Activated CD8-positive, alpha-beta memory T cell treated with anti-CD3 and anti-CD28 coated beads for 1 hour (primary cell): ENCODE data around the gene PRELP.

Experiments
- DNase-seq, 2 donors: peaks; one replicate each; pipeline ENCODE4 v3.0.0-alpha.2; 2020; ENCODE audit warnings: low read depth in 1 of 2; ENCODE audit errors: extremely low read depth in 1 of 2

The PRELP gene

GRCh38 chr1:203521074-203521794 lies 45.6 kb downstream of the PRELP start:
- no peak for DNase-seq

DNA sequence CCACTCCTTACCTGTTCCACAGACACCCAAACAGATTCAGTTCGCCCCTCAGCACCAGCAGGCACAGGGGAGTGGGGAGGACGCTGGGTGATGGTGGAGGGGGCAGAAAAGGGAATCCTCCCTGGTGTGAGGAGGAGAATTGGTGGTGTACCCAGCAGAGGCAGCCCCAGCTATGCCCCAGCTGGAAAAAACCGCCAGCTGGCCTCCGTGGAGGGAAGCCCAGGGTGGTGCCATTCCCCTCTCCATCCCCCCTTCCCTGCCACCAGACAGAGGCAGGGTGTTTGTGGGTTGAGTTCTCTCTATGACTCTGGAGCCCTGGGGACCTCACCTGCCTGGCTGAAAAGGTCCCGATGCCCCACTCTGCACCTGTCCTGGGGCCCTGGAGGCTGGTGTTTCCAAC lies 46.2 kb downstream of the PRELP start:
- DNase-seq: no peak

DNA sequence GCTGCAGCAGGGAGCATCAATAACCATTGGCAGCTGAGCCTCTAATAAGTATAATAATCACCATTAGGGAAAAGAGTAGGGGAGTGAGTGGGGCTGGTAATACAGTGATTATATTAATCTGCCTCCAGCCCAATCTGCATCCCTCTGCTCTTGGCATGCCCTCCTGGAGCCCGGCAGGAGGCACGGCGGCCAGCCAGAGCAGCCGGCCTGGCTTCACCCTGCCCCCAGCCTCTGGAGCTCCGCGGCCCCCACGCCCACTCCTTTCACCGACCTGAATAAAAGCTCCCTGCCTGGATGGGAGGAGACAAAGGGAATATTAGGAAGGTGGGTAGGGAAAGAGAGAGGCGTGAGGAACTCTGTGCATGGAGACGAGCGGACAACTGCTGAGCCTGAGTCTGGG lies 46.6 kb downstream of the PRELP start:
- DNase-seq: no peak

- DNase-seq: no peak
Observed at GRCh38 chr1:203523667-203524066, 48.1 kb downstream of the PRELP start.

DNA sequence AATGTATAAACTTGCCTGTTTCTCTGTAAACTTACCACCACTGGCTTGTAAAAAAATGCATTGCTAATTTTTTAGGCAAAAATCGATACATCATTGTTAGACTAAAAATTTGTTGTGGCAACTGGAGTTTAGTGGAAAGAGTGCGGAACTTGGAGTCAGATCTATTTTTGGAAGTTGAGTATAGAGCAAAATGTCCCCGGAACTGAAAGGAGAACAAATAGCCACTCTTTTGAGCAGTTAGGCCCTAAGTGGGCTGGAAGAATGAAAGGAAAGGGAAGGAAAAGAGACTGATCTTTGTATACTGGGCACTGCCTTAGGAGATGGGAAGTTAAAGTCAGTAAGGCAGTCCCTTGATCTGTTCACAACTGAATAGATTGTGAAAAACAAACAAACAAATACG lies 48.5 kb downstream of the PRELP start:
- no peak for DNase-seq

- DNase-seq: no peak
Observed at GRCh38 chr1:203524824-203525223, 49.2 kb downstream of the PRELP start.

DNA sequence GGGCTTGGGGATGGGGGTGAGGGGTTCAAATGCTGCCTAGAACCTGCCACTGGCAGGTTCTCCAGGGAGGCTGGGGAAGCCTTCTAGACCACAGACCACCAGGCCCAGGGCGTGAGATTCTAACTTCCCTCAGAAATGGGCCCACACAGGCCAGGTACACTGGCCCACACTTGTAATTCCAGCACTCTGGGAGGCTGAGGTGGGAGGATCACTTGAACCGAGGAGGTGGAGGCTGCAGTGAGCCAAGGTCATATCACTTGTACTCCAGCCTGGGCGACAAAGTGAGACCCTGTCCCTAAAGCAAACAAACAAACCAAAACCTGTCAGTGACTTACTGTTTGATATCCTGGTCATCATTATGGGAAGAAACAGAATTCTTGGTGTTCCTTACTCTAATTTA lies 50.1 kb downstream of the PRELP start:
- DNase-seq: no peak

DNA sequence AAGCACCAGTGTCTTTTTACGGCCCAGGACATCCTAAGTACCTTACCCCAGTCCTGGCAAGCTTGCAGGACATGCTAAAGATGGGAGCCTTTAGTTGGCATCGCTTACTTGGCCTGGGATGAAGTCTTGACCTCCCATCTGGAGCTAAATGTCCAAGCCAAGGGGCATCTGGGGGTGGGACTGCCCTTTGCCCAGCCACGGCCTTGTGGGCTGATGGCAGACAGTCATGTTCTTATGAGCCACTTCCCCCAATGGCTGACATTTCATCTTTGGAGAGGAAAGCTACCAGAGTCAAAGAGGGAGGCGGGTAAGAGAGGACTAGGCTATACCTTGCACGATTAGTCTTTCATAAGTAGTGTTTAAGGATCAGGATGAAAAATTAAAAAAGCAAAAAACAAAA lies 50.5 kb downstream of the PRELP start:
- no peak for DNase-seq

DNA sequence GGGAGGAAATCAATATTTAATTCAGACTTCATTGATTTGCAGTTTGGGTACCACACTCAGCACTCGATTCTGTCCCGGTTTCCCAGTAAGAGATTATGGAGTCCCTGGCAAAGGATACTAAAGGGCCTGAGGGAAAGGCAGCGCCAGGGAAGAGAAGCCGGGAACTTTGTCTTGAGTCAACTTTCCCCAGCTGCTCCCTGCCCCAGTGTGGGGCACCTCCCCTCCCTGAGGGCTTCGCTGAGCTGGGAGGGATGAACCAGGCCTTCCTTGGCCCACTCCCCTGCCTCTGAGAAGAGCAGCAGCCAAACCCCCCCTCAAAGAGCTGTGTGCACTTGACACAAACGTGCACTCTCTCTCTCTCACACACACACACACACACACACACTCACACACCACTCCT lies 51.0 kb downstream of the PRELP start:
- DNase-seq: no peak

- no peak for DNase-seq
Observed at GRCh38 chr1:203527013-203527412, 51.4 kb downstream of the PRELP start.

DNA sequence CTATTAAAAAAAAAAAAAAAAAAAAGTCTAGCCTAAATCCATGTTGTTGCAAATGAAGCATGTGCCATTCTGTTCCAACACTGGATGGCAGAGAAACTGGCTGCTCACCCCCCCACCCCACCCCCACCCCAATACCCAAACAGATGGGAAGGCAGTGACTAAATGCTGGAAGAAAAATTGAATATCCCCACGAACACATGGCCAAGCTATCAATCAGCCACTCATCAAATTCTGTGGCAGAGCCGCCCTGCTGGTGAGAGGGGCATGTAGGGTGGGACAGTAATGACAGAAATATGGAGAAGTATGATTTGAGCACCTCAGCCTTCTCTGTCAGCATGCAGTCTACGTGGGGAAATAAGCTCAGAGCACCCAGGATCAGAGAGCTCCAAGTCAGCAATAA lies 52.5 kb downstream of the PRELP start:
- DNase-seq: no peak

- DNase-seq: no peak
Observed at GRCh38 chr1:203528976-203529835, 53.6 kb downstream of the PRELP start.

GRCh38 chr1:203531063-203531462 lies 55.5 kb downstream of the PRELP start:
- no peak for DNase-seq

DNA sequence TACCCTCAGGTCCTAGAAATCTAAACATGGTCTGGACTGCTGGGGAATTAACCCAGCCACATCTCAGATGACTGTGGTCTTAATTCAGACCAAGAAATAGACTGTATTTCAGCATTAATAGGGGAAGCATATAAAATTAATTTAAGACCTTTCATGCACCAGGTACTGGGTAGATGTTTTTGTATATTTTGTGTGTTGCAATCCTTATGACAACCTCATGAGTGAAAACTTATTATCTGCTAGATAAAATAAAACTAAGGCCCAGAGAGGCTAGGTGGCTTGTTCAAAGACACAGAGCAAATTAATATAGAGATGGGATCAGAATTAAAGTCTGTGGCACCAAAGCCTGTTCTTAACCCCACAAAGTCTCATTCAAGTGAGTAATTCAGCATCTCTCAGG lies 58.4 kb downstream of the PRELP start:
- no peak for DNase-seq

DNA sequence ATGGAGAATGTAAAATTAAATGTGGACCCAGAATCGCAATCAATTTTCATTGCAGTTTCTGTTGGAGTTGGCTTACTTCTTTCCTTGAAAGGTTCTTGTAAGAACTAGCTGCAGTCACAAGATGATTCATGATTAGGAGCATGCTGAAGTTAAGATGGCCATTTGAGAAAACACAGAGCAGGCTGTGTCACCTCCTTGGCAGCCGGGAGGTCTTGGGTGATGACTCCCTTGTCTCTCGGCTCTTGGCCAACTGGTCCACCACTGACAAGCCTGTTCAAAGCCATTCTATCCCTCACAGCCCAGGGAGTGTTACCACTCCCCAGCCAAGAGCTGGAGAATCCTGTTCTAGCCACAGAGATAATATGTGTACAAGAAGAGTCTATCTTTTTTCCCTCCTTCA lies 58.9 kb downstream of the PRELP start:
- no peak for DNase-seq

- no peak for DNase-seq
Observed at GRCh38 chr1:203536575-203536974, 61.0 kb downstream of the PRELP start.

- DNase-seq: no peak
Observed at GRCh38 chr1:203536980-203537455, 61.4 kb downstream of the PRELP start.

- no peak for DNase-seq
Observed at GRCh38 chr1:203537806-203538464, 62.3 kb downstream of the PRELP start.

DNA sequence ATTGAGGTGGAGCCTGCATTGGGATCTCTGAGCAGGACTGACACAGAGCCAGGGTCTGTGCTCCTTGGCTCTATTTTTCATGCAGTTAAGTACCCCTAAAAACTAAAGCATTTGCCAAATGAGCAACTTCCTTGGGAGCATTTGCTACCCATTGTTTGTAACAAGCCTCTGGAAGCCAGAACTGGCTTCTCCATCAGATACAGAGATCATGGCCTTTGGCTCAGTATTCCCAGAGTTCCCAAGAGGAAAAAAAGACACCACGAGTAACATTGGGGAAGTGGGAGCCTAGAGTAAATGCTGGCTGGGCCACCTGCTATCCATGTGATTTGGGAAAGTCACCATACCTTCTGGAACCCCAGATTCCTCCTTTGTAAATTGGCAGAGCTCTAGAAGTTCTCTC lies 63.1 kb downstream of the PRELP start:
- DNase-seq: no peak

GRCh38 chr1:203539831-203540546 lies 64.4 kb downstream of the PRELP start:
- DNase-seq: no peak
